ENCODE results near the gene INSC. TPM values are rescaled to one million over a fixed set of nuclear protein-coding genes. Genes with fewer than 3 reads are reported as not detected.
A peak's percentile ranks its signal among the peaks of the same experiment; 100 is the strongest.

INSC gene
- total and polyA plus RNA-seq, 2 of the 8 experiments (the other 6 are each of a cell fraction or from before 2014, with no cell fraction given): 0.58 to 0.59 TPM

- H2AFZ ChIP-seq (ENCODE audit: low read length): 0 out of 2 replicates have a peak overlapping the region, but pooled peaks have one; percentile 27
- H3K79me2 ChIP-seq (ENCODE audit: control insufficient read depth in 1 of 2, insufficient read depth in 2 of 2, low read length in 2 of 2): no peaks in the 10 kb centered on the region
- TF ChIP-seq KDM4A (IDR thresholded peaks at IDR 0.05; ENCODE audit: low read depth, low read length, severe bottlenecking): no peak
- TF ChIP-seq CREB1 (IDR thresholded peaks at IDR 0.05): no peak
- TF ChIP-seq RAD21 (IDR thresholded peaks at IDR 0.05 in 1 of 2, conservative IDR thresholded peaks at IDR 0.05 in 1 of 2; ENCODE audit: low read depth in 2 of 2, low read length in 2 of 2): peak; percentile 92 to 93
- no peak for TF ChIP-seq NRF1 (IDR thresholded peaks at IDR 0.05; ENCODE audit: low read depth, low read length)
- no peak for TF ChIP-seq KDM1A (IDR thresholded peaks at IDR 0.05; ENCODE audit: borderline replicate concordance, low read length)
Measured at GRCh38 chr11:15101072-15101709, 13.5 kb upstream of the INSC start.

More at GRCh38 chr11:15101072-15101709, 13.5 kb upstream of the INSC start:
- H3K23me2 ChIP-seq (ENCODE audit: low read depth, low read length): no peaks in the 10 kb centered on the region
- POLR2A ChIA-PET (ENCODE audit: partially characterized antibody): interaction anchor here (0.6 to 1.5 kb wide), 3 partner anchors 14 to 27 kb away, joined by 3 read pairs; partner anchors contain the start of gene CALCB
- 26% methylated on average over 8 of the region's 8 CpGs; no CpG with 5 or more reads in 1 of the 2 experiments for WGBS, 2 experiments (ENCODE audit: extremely low coverage in 1 of 2, insufficient coverage in 1 of 2, insufficient read length in 1 of 2, insufficient replicate concordance in 2 of 2, low coverage in 1 of 2, low lambda C conversion rate in 2 of 2, missing lambda C conversion rate in 1 of 2)
- no peak overlapping the region for H3K27ac ChIP-seq (ENCODE audit: low read depth, low read length)
- H3K79me1 ChIP-seq (ENCODE audit: low read depth, low read length): no peaks in the 10 kb centered on the region
- H3K4me1 ChIP-seq (replicated peaks in 1 of 4; ENCODE audit: control insufficient read depth in 3 of 4, insufficient read depth in 4 of 4, low read length in 3 of 4): no peaks in the 10 kb centered on the region; a peak in 1 of 7 replicates
- no peak overlapping the region for H3K23ac ChIP-seq (ENCODE audit: insufficient read length)
- no peak overlapping the region for H4K5ac ChIP-seq (ENCODE audit: insufficient read length, low read depth, low read length)
- no peaks in the 10 kb centered on the region for H4K20me1 ChIP-seq (replicated peaks in 1 of 2; ENCODE audit: control insufficient read depth in 1 of 2, insufficient read depth in 2 of 2, low read length in 2 of 2)
- no peak overlapping the region for H3K4me3 ChIP-seq (ENCODE audit: extremely low read depth in 1 of 4, insufficient read depth in 2 of 4, low read depth in 3 of 4, low read length in 4 of 4)
- CTCF ChIA-PET (ENCODE audit: partially characterized antibody): interaction anchor here (0.6 to 13.8 kb wide), 41 partner anchors 10 to 232 kb away, joined by 3 to 177 read pairs (median 5); partner anchors contain the start of genes CALCB and INSC
- no peak overlapping the region for H3K56ac ChIP-seq (replicated peaks; ENCODE audit: insufficient read length, low read depth, low read length)
- H4K91ac ChIP-seq (replicated peaks; ENCODE audit: insufficient read length, low read length): no peak overlapping the region
- no peaks in the 10 kb centered on the region for H3K36me3 ChIP-seq (ENCODE audit: control insufficient read depth in 2 of 4, insufficient read depth in 4 of 4, low read length in 3 of 4)
- H3K4ac ChIP-seq (replicated peaks; ENCODE audit: insufficient read length, low read depth, low read length): no peak overlapping the region
- H3K4me2 ChIP-seq (ENCODE audit: insufficient read depth in 1 of 2, low read depth in 2 of 2, low read length in 2 of 2): no peak overlapping the region
- FAIRE-seq (peak; percentile 89), DNase-seq (ENCODE audit: low read depth in 1 of 2, low spot score in 2 of 2) (peak; percentile 21 to 83)
- no peak overlapping the region for H3K14ac ChIP-seq (ENCODE audit: insufficient read length)
- H4K8ac ChIP-seq (ENCODE audit: extremely low read depth, insufficient read depth, low read length): no peak overlapping the region
- no peaks in the 10 kb centered on the region; a peak in 1 of 7 replicates for H3K27me3 ChIP-seq (replicated peaks in 1 of 4; ENCODE audit: control insufficient read depth in 3 of 4, extremely low read depth in 1 of 4, insufficient read depth in 3 of 4, low read length in 3 of 4)
- no peak overlapping the region for H2BK12ac ChIP-seq (ENCODE audit: low read depth, low read length)
- no peaks in the 10 kb centered on the region for H3K9me3 ChIP-seq (ENCODE audit: insufficient read depth in 2 of 2, low read depth in 1 of 2, low read length in 1 of 2)
- no peak overlapping the region for H2BK15ac ChIP-seq (ENCODE audit: low read length)
- H3K18ac ChIP-seq (ENCODE audit: extremely low read depth, low read length): 0 out of 2 replicates have a peak overlapping the region, but pooled peaks have one; percentile 5
- H3K9ac ChIP-seq (replicated peaks in 1 of 4; ENCODE audit: extremely low read depth in 1 of 4, low read depth in 3 of 4, low read length in 3 of 4): no peak overlapping the region
- H2BK5ac ChIP-seq (ENCODE audit: low read depth, low read length): no peak overlapping the region
- H2AK5ac ChIP-seq (ENCODE audit: low read depth, low read length): no peak overlapping the region
- H2BK20ac ChIP-seq (ENCODE audit: low read length): no peak overlapping the region
- H2BK120ac ChIP-seq (replicated peaks; ENCODE audit: low read depth, low read length): no peak overlapping the region
